Astrocyte of the cerebellum (primary cell): ENCODE results near the gene FBLIM1.
A peak's percentile ranks its signal among the peaks of the same experiment; 100 is the strongest.

ENCODE experiments used
- DNase-seq: peaks from one replicate; pipeline ENCODE4 v3.0.0-alpha.2; 2011; ENCODE audit warnings: low read depth
- H3K4me3 ChIP-seq: 2 replicates; pipeline ENCODE4 v1.5.1; 2011; ENCODE audit warnings: mild to moderate bottlenecking, low read depth, low read length, moderate library complexity
- CTCF ChIP-seq: IDR thresholded peaks from 2 replicates; pipeline ENCODE4 v1.5.1; 2012; ENCODE audit warnings: low read length, low read depth, moderate library complexity, mild to moderate bottlenecking; ENCODE audit errors: missing control alignments
- in situ Hi-C: cut with HindIII; loops from 2 replicates; pipeline ENCODE4 v1.10.0; 2017; ENCODE audit warnings: low sequenced_read_pairs

The FBLIM1 gene

GRCh38 chr1:15760520-15761211 lies 2.1 kb downstream of the FBLIM1 start:
- in situ Hi-C loops = no loop called here
- H3K4me3 ChIP-seq = peak overlapping the region; percentile 84
- no peak for TF ChIP-seq CTCF
- DNase-seq = peak; percentile 19

DNA sequence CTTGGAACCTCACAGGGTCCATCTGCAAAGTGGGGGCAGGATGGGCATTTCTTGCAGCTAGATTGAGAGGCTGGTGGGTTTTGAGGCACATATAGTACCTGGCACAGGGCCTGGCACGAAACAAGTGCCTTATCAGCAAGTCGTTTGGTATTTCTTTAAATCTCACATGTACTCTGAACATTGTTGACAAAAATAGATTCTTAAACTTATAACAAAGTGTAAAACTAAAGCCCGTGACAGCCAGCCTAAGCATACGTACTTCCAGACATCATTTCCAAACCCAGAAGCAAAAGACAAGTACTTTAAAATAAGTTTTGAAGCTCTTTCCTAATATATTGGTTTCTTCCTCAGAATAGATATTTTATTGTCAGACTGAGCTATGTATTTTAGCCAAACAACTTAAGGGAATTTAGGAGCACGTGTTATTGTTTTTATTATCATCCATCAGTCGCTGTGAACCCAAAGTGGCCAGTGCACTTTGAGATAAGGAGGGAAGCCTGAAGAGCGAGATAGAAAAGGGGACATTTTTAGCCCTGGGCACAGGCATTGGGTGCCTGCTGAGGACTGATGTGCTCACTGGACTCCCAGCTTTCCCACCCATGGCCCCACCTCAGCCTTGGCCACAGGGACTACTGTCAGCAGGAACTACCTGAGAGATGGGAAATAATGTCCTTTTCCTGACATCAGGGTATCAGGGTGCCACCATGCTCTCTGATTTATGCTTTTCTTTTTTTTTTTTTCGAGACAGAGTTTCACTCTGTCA lies 3.0 kb downstream of the FBLIM1 start:
- DNase-seq = no peak
- in situ Hi-C loops = no loop called here
- peak overlapping the region; percentile 84 for H3K4me3 ChIP-seq
- no peak for TF ChIP-seq CTCF

GRCh38 chr1:15762546-15762945 lies 4.0 kb downstream of the FBLIM1 start:
- TF ChIP-seq CTCF = no peak
- no peak for DNase-seq
- H3K4me3 ChIP-seq = no peak overlapping the region
- in situ Hi-C loops = no loop called here

GRCh38 chr1:15764269-15764764 lies 5.7 kb downstream of the FBLIM1 start:
- no peak for TF ChIP-seq CTCF
- in situ Hi-C loops = no loop called here
- no peak overlapping the region for H3K4me3 ChIP-seq
- DNase-seq = no peak

GRCh38 chr1:15764890-15765289 lies 6.3 kb downstream of the FBLIM1 start:
- H3K4me3 ChIP-seq = no peak overlapping the region
- no peak for TF ChIP-seq CTCF
- in situ Hi-C loops = no loop called here
- no peak for DNase-seq

DNA sequence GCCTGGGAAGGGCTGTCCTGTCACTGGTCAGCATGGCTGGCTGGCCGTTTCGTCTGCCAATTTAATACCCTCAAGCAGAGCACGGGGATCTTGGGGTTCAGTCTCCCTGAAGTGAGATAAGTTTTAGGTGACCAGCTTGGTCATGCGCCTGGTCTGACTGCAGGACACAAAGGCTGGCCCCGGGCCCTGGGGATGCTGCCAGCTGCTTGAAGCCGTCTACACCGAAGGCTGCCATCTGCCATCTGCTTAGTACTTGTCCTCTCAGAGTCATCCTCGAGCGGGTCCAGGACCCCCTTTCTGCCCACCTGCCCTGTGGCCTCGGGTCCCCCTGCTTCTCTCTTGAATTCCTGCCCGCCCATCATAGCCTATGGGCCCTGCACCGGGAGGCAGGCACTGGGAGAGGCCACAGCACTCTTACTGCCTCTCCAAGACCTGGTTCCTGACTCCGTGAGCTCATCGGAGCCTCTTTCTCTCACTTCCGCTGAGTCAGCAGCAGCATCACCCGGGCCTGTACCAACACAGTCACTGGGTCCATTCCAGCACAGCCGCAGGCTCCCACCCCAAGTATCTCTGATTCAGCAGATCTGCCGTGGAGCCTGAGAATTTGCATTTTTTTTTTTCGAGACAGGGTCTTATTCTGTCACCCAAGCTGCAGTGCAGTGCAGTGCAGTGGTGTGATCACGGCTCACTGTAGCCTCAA lies 7.0 kb downstream of the FBLIM1 start:
- no peak overlapping the region for H3K4me3 ChIP-seq
- DNase-seq = peak; percentile 65
- no peak for TF ChIP-seq CTCF
- in situ Hi-C loops = no loop called here
